Activated CD4-positive, alpha-beta T cell treated with anti-CD3 and anti-CD28 coated beads, Interleukin-2, amount 50 U/mL, for 1 hour (primary cell): ENCODE measurements around the gene OCIAD2.
A peak's percentile ranks its signal among the peaks of the same experiment; 100 is the strongest.
"Not testable (repeated sequence)": the region's sequence is repeated elsewhere in the genome, so short reads cannot be mapped to it uniquely, and the experiment has no call there.

Experiments
- DNase-seq: peaks from one replicate; pipeline ENCODE4 v3.0.0-alpha.2; 2020

Gene OCIAD2

GRCh38 chr4:48906206-48907173 is at the start of gene OCIAD2:
Gene OCIAD2 (minus strand): TSS chr4:48906774. CDS start chr4:48904549, 2,225 bp downstream.
- DNase-seq = peak; percentile 81

- no peak for DNase-seq
These were observed 47.7 kb upstream of the OCIAD2 start for GRCh38 chr4:48954314-48954713.

- DNase-seq = no peak
These were observed 43.1 kb upstream of the OCIAD2 start for GRCh38 chr4:48949518-48950219.

- DNase-seq = no peak
These were observed 42.5 kb upstream of the OCIAD2 start for GRCh38 chr4:48949086-48949485.

DNA sequence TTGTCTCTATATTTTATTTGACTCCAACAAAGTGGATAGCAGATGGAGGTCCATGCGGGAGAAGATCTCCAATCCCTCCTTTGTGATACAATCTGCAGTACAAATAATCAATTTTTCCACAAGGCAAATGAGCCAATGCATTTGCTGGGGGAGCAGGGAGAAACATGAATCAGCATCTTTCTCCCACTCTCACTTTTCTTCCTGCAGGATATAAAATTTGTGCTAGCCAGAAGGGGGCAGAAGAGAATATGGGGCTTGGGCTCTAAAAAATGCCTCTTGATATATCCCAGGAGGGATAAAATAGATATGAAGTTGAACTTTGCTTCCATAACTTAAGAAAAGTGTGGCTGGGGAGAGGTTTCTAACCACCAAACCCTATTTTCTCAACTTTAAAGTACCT is 41.2 kb upstream of the OCIAD2 start:
- DNase-seq = no peak

DNA sequence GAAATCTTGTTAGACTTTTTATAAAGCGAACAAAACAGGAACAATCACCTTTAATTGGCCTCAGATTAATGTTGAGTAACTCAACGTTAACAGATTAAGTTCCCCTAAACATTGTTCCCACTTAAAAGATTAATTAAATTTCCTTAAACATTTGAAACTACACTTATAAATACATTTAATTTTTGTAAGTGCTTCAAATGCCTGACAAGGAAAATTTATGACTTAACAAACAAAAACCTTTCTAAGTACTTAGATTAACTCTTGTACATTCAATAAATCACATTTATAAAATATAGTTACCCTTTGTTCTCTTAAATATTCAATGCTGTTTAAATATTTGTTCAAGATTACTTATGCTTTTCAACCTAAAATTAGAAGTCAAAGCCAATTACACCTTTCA is 39.4 kb upstream of the OCIAD2 start:
- DNase-seq = no peak

DNA sequence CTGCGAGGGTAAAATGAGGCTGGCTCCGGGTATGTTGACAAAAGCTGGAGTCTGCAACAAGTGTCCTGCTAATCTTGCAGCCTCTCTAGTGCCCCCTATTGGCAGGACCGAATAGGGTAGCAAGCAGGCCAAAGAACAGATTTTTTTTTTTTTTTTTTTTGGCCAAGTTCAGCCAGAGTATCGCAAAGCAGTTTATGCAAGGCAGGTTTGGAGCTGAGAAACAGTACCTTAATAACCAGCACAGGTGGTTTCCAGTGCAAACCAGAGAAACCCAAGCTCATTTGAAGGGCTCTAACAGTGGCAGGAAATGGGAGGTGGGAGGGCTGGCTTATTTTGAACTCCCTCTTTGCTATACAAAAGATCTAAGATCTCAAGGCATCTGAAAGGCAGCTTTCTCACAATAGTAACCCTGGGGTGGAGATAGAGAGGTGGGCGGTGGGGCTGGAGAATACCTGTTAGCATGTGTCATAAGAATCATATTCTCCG is 38.2 kb upstream of the OCIAD2 start:
- peak; percentile 29 for DNase-seq

DNA sequence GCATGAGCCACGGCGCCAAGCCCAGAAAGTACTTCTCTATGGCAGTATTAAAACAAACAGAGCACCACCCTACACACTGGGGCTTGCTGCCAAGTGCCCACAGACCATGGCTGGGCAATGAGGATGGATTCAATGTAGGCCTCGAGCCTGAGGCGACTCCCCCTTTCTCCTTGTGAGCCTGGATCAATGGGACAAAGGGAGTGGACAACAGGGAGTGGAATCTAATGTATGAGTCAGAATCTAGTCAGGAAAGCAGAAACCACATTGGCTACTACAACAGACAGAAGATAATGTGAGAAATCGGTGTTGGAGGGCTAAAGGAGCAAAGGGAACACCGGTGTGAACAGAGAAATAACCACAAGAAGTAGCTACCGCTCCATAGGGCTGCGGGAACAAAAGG is 37.7 kb upstream of the OCIAD2 start:
- no peak for DNase-seq

DNA sequence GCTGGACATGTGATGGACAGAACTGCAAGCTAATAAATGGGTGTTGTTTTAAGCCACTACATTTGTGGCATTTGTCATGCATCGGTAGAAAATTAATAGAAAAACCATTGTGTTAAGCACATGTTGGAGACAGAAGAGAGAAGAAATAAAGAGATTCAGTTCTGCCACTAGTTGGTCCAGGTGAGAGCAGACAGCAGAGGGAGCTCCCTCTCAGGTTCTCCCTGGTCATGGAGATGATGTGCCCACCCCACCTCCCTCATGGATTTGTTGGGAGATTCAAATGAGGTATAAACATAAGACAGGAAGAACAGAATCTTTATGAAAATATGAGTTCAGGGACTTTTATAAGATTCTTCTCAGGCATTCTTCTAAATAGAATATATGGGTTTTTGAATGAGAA is 36.8 kb upstream of the OCIAD2 start:
- no peak for DNase-seq

DNA sequence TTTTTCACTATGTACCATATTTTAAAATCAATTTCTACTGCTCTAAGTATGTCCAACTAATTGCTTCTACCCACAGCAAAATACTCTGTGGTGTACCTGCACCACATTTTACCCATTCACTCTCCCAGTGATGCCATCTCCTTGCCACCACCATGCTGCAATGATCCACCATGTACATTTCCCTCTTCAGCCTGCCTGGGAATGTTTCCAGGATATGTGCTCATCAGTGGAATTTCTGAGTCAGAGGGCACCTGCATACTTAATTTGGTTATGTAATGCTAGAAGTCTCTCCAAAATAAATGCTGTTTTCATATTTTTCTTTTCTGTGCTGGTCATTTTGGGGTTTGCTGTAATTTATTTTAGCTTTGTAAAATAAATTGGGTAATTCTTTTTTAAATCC is 33.2 kb upstream of the OCIAD2 start:
- no peak for DNase-seq

GRCh38 chr4:48938831-48939230 is 32.3 kb upstream of the OCIAD2 start:
- no peak for DNase-seq

- DNase-seq = no peak
These were observed 30.5 kb upstream of the OCIAD2 start for GRCh38 chr4:48937033-48937432.

DNA sequence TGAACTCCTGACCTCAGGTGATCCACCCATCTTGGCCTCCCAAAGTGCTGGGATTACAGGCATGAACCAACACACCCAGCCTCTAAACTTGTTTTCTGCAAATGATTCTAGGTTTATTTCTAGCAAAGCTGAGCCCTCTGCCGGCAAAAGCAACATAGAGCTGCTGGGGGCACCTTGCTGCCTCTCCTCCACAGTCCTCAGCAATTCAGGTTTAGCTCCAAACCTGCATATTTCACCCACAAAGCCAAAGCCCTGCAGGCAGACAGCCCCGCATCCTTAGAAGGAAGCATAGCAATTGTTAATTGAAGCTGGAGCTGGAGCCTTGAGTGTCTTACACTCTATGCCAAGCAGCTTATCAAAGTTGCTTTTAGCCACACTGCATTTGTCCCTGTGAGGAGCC is 24.9 kb upstream of the OCIAD2 start:
- no peak for DNase-seq

DNA sequence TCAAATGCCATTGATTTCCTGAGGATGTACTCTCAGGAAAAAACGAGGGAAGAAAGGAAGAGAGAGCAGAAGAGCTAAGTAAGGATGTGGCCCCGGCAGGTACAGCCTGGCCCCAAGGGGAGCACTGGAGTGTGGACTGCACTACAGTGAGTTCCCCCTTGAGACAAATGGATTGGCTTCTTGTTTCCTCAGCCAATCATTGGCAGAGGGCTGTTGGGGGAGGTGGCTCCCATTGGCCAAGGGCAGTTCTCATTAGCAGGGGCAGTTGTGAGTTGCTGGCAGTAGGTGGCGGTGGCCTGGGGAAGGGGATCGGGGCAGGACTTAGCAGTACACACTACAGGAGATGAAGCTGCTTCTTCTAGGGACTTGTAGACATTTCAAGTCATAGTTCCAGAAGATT is 24.1 kb upstream of the OCIAD2 start:
- no peak for DNase-seq

DNA sequence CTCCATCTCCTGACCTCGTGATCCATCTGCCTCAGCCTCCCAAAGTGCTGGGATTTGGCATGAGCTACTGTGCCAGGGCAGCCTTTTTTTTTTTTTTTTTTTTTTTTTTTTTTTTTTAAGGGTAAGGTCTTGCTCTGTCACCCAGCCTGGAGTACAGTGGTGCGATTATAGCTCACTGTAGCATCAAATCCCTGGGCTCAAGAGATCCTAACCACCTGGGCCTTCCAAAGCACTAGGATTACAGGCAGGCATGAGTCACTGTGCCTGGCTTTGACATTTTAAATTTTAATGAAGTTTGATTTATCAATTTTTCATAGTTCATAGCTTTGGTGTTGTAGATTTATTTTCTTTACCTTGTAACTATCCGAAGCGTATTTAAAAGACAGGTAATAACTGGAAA is 17.8 kb upstream of the OCIAD2 start:
- no peak for DNase-seq

DNA sequence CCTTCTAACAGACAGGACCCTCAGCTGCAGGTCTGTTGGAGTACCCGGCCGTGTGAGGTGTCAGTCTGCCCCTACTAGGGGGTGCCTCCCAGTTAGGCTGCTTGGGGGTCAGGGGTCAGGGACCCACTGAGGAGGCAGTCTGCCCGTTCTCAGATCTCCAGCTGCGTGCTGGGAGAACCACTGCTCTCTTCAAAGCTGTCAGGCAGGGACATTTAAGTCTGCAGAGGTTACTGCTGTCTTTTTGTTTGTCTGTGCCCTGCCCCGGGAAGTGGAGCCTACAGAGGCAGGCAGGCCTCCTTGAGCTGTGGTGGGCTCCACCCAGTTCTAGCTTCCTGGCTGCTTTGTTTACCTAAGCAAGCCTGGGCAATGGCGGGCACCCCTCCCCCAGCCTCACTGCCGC is 16.5 kb upstream of the OCIAD2 start:
- DNase-seq = not testable (repeated sequence)

DNA sequence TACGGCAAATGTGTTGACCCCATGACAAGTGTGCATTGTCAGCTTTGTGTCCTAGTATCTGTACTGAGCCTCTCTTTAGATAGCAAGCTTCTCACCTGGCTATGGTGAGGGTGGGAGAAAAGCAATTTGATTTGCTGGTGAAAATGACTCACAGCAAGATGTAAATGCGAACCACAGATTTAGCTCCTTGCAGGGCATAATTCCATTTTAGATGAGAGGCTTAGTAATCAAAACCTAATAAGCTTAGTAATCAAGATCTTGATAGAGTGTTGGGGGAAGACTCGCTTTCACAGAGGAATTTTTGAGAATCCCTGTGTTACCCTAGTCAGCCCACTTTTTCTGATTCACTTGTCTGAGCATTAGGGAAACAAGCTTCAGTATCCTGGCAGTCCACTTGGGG is 7.7 kb upstream of the OCIAD2 start:
- no peak for DNase-seq

DNA sequence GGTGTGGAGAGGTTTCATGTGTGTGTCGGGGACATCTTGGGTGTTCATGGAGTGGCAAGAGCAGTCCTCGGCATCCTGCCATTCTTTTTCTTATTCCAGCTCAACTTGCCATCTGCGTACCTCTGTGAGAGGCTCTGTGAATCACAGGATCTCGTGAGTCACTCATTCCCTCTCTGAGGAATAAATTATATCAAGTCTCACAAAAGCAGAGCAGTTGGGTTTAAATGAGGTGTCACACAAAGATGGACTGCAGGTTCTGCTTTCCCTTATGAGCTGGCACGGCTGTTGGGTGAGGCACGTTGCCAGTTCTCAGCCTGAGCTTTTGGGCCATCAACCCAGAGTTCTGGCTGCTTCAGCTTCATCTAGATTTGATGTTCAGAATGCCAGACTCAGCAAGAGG is 6.8 kb upstream of the OCIAD2 start:
- DNase-seq = no peak

- no peak for DNase-seq
These were observed 5.8 kb upstream of the OCIAD2 start for GRCh38 chr4:48912349-48912748.

- no peak for DNase-seq
These were observed 3.9 kb upstream of the OCIAD2 start for GRCh38 chr4:48910511-48910910.

DNA sequence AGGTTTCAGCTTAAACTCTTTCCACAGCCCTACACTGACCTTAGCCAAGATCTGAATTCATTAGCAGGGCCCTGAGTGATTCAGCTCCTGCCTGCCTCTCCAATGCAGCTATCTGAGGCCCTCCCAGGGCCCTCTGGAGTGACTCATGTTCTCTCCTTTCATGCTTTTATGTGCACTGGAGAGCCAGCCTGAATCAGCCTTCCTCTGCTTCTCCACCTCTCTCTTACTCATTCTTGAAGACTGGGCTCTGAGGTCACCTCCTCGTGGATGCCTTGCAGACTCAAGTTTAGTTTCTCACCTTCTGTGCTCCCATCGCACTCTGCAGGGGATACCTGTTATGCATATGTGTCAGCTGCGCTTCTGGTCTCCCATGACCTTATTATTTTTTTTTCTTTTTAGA is 3.1 kb upstream of the OCIAD2 start:
- DNase-seq = no peak

DNA sequence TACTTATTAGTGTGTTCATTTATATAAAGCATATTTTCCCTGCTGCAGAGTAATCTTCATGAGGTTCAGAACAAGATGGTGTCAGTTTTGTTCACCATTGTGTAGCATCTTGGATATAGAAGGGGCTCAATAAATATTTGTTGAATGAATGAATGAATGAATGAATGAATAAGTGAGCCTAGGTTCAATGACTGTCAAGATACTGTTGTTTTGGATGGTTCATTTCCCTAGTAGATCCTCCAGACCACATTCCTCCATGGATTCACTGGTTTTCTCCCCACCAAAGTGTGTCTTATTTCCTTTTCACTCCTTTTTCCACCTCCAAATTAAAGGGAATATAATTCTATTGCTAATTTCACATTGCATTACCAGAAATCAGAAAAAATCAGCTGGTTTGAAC is 2.1 kb upstream of the OCIAD2 start:
- DNase-seq = no peak

DNA sequence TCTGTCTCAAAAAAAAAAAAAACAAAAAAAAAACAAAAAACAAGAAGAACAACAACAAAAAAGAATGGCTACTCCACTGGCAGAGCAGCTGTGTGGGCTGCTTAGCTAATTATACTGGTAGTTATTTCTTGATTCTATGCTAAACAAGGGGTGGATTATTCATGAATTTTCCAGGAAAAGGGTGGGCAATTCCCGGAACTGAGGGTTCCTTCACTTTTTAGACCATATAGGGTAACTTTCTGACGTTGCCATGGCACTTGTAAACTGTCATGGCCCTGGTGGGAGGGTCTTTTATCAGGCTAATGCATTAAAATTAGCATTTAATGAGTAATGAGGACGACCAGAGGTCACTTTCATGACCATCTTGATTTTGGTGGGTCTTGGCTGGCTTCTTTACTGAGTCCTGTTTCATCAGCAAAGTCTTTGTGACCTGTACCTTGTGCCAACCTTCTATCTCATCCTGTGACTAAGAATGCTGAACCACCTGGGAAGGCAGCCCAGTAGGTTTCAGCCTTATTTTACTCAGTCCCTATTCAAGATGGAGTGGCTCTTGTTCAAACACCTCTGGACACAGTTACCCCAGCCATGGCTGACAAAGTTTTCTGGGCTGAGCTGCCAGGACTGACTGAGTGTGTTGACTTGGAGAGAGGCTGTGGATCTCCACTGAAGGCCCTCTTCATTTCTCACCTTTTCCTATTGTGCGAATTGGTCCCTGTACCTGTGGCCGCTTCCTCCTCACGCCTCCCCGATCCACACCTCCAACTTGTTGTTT is 1.3 kb upstream of the OCIAD2 start:
- DNase-seq = no peak
